Kidney capillary endothelial cell (primary cell): ENCODE data around the gene THNSL1.
A peak's percentile ranks its signal among the peaks of the same experiment; 100 is the strongest.
"Not testable (repeated sequence)": the region's sequence is repeated elsewhere in the genome, so short reads cannot be mapped to it uniquely, and the experiment has no call there.

Experiments
- DNase-seq: peaks from one replicate; pipeline ENCODE4 v3.0.0-alpha.2; 2018; ENCODE audit warnings: low spot score

Gene THNSL1

GRCh38 chr10:25011591-25011990 is 4.8 kb upstream of the THNSL1 start:
- not testable (repeated sequence) for DNase-seq

- DNase-seq: no peak
Measured at GRCh38 chr10:25014579-25014978, 1.8 kb upstream of the THNSL1 start.

GRCh38 chr10:25015828-25016375 is 510 bp upstream of the THNSL1 start, which contains the start of gene ENKUR:
Gene ENKUR, minus strand, starts transcription at chr10:25016158. Its CDS starts 222 bp downstream, at chr10:25015936.
- peak; percentile 90 for DNase-seq

GRCh38 chr10:25017154-25017590 is 760 bp downstream of the THNSL1 start:
- no peak for DNase-seq

- no peak for DNase-seq
Measured at GRCh38 chr10:25017661-25018060, 1.2 kb downstream of the THNSL1 start.

GRCh38 chr10:25018703-25019102 is 2.3 kb downstream of the THNSL1 start:
- no peak for DNase-seq

GRCh38 chr10:25023278-25023677 is 6.9 kb downstream of the THNSL1 start:
- DNase-seq: peak; percentile 97

GRCh38 chr10:25024528-25024927 is 8.1 kb downstream of the THNSL1 start:
- peak; percentile 59 for DNase-seq

GRCh38 chr10:25026463-25026862 is 10.1 kb downstream of the THNSL1 start:
- DNase-seq: peak; percentile 56

- DNase-seq: no peak
Measured at GRCh38 chr10:25028711-25029110, 12.3 kb downstream of the THNSL1 start.

GRCh38 chr10:25029519-25029918 is 13.1 kb downstream of the THNSL1 start:
- DNase-seq: no peak

GRCh38 chr10:25036381-25036780 is 20.0 kb downstream of the THNSL1 start:
- DNase-seq: no peak

- DNase-seq: no peak
Measured at GRCh38 chr10:25038325-25038724, 21.9 kb downstream of the THNSL1 start.

GRCh38 chr10:25039531-25039930 is 23.1 kb downstream of the THNSL1 start:
- no peak for DNase-seq

- no peak for DNase-seq
Measured at GRCh38 chr10:25046641-25047040, 30.2 kb downstream of the THNSL1 start.

GRCh38 chr10:25047088-25047487 is 30.7 kb downstream of the THNSL1 start:
- no peak for DNase-seq

GRCh38 chr10:25047591-25048301 is 31.3 kb downstream of the THNSL1 start:
- no peak for DNase-seq

- DNase-seq: no peak
Measured at GRCh38 chr10:25048450-25048849, 32.0 kb downstream of the THNSL1 start.

- no peak for DNase-seq
Measured at GRCh38 chr10:25049966-25050365, 33.6 kb downstream of the THNSL1 start.

- no peak for DNase-seq
Measured at GRCh38 chr10:25050402-25050801, 34.0 kb downstream of the THNSL1 start.

GRCh38 chr10:25052012-25052411 is 35.6 kb downstream of the THNSL1 start:
- DNase-seq: no peak

- DNase-seq: no peak
Measured at GRCh38 chr10:25056726-25057125, 40.3 kb downstream of the THNSL1 start.

GRCh38 chr10:25057886-25058285 is 41.5 kb downstream of the THNSL1 start:
- DNase-seq: no peak

GRCh38 chr10:25059990-25060389 is 43.6 kb downstream of the THNSL1 start:
- DNase-seq: peak; percentile 88
